Ishikawa (cell line): ENCODE results near the gene APOB.

ENCODE experiments used
- CEBPB ChIP-seq: IDR thresholded peaks from 2 replicates; pipeline ENCODE4 v1.6.1; 2012
- CREB1 ChIP-seq: IDR thresholded peaks from 2 replicates; pipeline ENCODE4 v1.6.1; 2012; ENCODE audit warnings: low read depth
- EGR1 ChIP-seq: IDR thresholded peaks from 2 replicates; pipeline ENCODE4 v1.6.1; 2012
- EP300 ChIP-seq: IDR thresholded peaks from 2 replicates; pipeline ENCODE4 v1.6.1; 2012; ENCODE audit warnings: borderline replicate concordance
- FOXM1 ChIP-seq: IDR thresholded peaks from 2 replicates; pipeline ENCODE4 v1.6.1; 2012; ENCODE audit warnings: low read depth, borderline replicate concordance
- RAD21 ChIP-seq: IDR thresholded peaks from 2 replicates; pipeline ENCODE4 v1.6.1; 2012; ENCODE audit warnings: low read depth
- TAF1 ChIP-seq: IDR thresholded peaks from 2 replicates; pipeline ENCODE4 v1.6.1; 2012; ENCODE audit warnings: low read depth, mild to moderate bottlenecking
- TCF12 ChIP-seq: IDR thresholded peaks from 2 replicates; pipeline ENCODE4 v1.6.1; 2012; ENCODE audit warnings: low read depth
- ZBTB7A ChIP-seq: IDR thresholded peaks from 2 replicates; pipeline ENCODE4 v1.6.1; 2012; ENCODE audit warnings: low read depth
- TF ChIP-seq, protein P1 (sequence below): IDR thresholded peaks from 2 replicates; pipeline ENCODE4 v1.6.1; 2012
- TF ChIP-seq, protein P2 (sequence below): IDR thresholded peaks from 2 replicates; pipeline ENCODE4 v1.6.1; 2012
- TF ChIP-seq, protein P3 (sequence below): IDR thresholded peaks from 2 replicates; pipeline ENCODE4 v1.6.1; 2012; ENCODE audit warnings: low read depth, mild to moderate bottlenecking

DNA sequence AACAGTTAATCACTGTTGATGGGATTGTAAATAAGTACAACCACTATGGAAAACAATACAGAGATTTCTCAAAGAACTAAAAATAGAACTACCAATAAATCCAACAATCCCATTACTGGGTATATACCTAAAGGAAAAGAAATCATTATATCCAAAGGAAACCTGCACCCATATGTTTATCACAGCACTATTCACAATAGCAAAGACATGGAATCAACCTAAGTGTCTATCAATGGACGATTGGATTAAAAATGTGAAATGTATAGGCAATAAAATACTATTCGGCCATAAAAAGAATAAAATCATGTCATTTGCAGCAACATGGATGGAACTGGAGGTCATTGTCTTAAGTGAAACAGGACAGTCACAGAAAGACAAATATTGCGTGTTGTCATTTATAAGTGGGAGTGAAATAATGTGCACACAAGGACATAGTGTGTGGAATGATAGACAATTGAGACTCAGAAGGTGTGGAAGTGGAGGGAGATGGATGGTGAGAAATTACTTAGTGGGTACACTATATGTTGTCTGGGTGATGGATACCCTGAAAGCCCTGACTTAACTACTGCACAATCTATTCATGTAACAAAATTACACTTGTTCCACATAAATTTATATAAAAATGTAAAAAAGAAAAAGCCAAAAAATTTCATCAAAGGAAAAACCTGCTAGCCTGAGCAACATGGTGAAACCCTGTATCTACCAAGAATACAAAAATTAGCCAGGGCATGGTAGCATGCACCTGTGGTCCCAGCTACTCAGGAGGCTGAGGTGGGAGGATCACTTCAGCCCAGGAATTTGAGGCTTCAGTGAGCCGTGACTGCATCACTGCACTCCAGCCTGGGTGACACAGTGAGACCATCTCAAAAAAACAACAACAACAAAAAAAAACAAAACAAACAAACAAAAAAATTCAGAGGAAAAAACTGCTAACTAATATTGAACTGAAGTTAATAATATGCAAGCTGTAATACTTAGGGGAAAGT is 12.6 kb downstream of the APOB start:
- TF ChIP-seq, protein P1, sequence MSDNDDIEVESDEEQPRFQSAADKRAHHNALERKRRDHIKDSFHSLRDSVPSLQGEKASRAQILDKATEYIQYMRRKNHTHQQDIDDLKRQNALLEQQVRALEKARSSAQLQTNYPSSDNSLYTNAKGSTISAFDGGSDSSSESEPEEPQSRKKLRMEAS, result no peak
- TF ChIP-seq EGR1, result no peak
- no peak for TF ChIP-seq RAD21
- TF ChIP-seq CEBPB, result no peak
- no peak for TF ChIP-seq TAF1
- TF ChIP-seq ZBTB7A, result no peak
- TF ChIP-seq, protein P2, sequence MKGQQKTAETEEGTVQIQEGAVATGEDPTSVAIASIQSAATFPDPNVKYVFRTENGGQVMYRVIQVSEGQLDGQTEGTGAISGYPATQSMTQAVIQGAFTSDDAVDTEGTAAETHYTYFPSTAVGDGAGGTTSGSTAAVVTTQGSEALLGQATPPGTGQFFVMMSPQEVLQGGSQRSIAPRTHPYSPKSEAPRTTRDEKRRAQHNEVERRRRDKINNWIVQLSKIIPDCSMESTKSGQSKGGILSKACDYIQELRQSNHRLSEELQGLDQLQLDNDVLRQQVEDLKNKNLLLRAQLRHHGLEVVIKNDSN, result no peak
- no peak for TF ChIP-seq EP300
- TF ChIP-seq, protein P3, sequence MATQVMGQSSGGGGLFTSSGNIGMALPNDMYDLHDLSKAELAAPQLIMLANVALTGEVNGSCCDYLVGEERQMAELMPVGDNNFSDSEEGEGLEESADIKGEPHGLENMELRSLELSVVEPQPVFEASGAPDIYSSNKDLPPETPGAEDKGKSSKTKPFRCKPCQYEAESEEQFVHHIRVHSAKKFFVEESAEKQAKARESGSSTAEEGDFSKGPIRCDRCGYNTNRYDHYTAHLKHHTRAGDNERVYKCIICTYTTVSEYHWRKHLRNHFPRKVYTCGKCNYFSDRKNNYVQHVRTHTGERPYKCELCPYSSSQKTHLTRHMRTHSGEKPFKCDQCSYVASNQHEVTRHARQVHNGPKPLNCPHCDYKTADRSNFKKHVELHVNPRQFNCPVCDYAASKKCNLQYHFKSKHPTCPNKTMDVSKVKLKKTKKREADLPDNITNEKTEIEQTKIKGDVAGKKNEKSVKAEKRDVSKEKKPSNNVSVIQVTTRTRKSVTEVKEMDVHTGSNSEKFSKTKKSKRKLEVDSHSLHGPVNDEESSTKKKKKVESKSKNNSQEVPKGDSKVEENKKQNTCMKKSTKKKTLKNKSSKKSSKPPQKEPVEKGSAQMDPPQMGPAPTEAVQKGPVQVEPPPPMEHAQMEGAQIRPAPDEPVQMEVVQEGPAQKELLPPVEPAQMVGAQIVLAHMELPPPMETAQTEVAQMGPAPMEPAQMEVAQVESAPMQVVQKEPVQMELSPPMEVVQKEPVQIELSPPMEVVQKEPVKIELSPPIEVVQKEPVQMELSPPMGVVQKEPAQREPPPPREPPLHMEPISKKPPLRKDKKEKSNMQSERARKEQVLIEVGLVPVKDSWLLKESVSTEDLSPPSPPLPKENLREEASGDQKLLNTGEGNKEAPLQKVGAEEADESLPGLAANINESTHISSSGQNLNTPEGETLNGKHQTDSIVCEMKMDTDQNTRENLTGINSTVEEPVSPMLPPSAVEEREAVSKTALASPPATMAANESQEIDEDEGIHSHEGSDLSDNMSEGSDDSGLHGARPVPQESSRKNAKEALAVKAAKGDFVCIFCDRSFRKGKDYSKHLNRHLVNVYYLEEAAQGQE, result no peak
- TF ChIP-seq TCF12, result no peak
- TF ChIP-seq FOXM1, result no peak
- no peak for TF ChIP-seq CREB1
